GM18507 (cell line): ENCODE results near the gene MAP4K4.
"Not testable (repeated sequence)": the region's sequence is repeated elsewhere in the genome, so short reads cannot be mapped to it uniquely, and the experiment has no call there.

Experiments used
- DNase-seq: peaks from one replicate; pipeline ENCODE4 v3.0.0; 2011; ENCODE audit warnings: low read depth; ENCODE audit not compliant: insufficient read length; ENCODE audit errors: extremely low spot score
- FAIRE-seq: peaks from 2 replicates; lab custom pipeline; 2011; peaks lifted over from hg19 to GRCh38; lab: Jason Lieb, UNC

The MAP4K4 gene

DNA sequence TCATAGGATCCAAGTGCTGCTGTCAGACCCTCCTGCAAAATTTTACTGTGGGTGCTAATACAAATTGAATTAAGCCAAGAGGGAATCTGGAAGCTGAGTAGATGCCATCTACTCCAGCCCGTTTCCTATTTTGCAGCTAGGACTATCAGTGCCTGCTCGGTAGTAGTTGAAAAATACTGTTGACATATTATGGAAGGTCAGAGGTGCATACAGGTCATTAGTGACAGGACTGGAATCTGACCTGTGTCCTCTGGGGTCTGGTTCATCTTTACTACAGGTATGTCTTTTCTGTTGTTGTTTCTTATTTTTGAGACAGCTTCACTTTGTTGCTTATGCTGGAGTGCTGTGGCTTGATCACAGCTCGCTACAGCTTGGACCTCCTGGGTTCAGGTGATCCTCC, 58.8 kb downstream of the MAP4K4 start:
- FAIRE-seq (no peak), DNase-seq (no peak)

DNA sequence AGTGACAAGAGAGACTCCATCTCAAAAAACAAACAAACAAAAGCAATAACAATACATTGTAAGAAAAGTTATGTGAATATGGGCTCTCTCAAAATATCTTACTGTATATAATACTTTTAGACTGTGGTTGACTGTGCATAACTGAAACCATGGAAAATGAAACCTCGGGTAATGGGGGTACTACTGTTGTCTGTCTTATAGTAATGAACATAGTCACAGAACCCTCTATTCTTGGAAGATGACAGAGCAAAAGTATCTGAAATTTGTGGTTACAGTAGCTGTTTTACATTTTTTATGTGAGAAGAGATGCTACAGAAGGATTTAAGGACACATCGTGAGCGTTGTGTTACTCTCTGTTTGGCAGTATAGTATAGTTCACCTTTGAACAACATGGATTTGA, 60.5 kb downstream of the MAP4K4 start:
- FAIRE-seq: no peak
- no peak for DNase-seq

GRCh38 chr2:101759162-101759561, 61.7 kb downstream of the MAP4K4 start:
- FAIRE-seq (no peak), DNase-seq (no peak)

DNA sequence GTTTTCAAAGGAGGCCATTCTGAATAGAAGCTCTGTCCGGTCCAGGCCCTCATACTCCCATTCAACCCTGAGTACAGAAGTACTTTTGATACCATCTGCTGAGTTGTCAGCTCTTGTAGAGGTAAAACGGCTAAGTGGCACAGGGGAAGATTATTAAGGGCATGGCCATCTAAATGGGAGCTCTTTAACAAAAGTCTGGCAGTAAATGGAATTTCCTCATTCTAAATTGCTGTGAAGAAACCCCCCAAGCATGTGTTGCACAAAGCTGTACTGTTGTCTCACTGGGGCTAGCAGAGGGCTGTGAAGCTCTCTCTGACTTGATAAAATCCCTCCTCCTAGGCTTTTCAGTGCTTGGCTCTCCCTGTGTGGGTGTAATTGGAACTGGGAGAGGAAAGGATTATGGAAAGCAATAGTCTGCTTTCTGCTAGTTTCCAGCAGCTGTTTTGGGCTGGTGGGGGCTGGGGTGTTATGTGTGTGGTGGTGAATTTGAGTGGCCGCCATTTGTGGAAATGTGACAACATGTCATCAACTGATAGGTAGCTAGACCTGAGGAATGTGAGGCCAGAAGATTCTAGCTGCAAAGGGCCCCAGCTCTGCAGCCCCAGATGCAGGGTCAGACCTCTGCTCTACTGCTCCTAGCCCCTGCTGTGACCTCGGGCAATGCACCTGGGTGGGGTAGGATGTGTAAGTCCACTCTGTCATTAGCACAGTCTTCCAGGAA, 65.1 kb downstream of the MAP4K4 start:
- FAIRE-seq (no peak), DNase-seq (no peak)

DNA sequence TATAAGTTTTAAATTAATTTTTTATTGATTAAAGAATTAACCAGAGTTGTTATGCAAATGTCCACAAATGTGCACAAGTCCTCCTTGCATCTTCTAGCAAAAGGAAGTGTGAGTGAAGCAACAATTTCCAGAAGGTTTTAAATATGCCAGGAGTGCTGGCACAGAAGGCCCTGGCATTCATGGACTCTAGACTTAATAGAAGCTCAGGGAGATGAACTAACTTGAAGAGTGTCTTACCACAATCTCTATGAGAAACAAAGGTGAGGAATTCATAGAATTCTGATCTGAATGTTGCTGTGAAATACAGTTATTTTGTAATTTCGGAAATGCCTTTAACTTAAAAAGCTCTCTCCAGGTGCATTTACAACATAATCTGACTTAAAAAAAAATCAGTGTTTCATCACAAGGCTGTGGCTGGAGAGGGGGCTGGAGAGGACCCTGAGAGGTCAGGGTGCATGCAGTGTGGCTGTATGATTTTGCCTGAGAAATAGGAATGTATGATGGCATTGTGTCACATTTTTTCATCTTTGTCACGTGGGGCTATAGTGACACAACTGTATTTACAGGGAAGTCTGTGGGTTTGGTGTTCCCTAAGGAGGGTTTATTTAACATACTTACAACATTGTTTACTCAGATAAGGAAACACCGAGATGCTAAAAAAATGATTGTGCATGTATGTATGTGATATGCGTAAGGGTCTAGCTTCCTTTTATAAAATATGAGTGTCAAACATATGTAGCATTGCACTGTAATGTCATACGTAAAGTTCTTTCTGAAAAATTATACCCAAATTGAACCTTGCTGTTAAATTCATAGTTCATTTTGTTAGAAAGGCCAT, 66.2 kb downstream of the MAP4K4 start:
- DNase-seq (no peak), FAIRE-seq (no peak)

DNA sequence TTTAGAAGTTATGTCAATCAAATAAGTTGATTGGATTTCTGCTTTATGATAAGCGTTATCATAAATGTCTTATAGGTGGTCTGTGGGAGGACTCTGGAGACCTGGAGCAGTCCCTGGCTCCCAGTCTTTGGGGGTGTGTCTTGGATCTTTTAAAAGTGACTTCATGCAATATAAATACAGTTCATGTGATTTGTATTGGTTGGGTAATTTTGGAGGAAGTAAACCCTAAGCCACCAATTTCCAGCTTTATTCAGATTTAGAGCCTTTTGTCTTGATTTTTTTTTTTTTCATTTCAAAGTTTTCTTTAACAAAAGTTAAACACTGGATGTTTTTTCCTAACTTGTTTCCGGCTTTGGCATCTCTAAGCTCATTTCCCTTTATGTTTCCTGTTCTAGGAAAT, 68.8 kb downstream of the MAP4K4 start:
- FAIRE-seq: no peak
- DNase-seq: no peak

DNA sequence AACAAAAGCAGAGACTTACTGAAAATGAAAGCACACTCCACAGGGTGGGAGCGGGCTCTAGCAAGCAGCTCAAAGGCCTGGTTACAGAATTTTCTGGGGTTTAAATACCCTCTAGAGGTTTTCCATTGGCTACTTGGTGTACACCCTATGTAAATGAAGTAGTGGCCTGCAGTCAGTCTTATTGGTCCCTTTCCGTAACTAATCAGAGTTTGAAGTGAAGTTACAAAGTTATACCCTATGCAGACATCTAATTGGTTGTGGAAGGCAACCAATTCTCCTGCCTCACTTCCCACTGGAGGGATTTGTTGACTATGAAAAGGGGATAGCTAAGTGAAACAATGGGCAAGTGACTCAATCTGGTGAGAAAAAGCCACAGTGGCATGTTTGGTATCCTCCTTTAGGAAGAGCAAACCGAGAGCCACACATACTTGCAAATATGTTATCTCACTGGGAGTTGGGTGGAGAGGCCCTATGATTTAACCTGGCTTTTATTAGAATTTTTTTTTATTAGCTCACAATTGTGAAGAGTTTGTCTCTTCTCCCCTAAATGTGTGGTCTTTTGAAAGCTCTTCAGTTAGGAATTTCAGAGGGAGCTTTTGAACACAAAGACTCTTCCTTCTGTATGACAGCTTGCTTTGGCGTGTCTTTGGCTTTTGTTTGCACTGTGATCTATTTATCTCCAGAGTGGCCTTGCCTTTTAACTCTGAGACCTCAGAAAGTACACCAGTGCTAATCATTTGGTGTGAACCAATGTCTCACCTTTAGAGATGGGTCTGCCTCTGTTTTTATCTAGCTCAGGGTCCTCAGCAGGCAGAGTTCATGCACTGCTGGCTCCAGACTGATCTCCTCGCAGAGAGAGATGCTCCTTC, 69.6 kb downstream of the MAP4K4 start:
- no peak for DNase-seq
- no peak for FAIRE-seq

DNA sequence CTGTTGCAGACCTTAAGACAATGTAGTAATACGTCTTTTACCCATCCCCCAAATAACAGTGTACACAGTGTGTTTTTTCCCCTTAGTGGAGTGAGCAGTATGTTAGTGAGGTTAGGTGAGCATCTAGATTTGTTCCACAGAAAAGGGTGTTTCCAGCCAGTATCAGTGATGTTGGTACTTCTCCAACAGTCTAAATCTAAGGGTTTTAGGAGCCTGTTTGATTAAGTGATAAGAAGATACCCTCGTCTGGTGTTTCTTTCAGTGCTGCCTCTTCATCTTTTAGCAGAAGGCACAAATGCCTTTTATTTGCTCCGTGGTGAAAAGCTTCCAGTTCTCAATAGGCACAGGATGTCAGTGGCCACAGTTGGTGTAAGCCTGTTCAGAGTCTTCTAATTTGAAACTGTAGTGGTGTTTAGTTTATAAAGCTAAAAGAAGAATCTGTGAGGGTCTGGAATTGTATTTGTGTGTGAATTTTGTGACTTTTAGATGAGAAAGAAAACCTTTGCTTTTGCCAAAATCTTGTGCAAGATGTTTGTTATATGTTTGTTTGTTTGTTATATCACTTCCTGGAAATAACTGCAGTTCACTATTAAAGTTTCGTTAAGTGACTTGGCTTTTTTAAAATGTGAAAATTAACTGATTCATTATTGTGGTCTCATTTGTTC, 71.2 kb downstream of the MAP4K4 start:
- FAIRE-seq (no peak), DNase-seq (no peak)

GRCh38 chr2:101769726-101770125, 72.2 kb downstream of the MAP4K4 start:
- not testable (repeated sequence) for FAIRE-seq, DNase-seq

GRCh38 chr2:101770726-101771125, 73.2 kb downstream of the MAP4K4 start:
- peak; percentile 63 for FAIRE-seq
- DNase-seq: peak; percentile 22

GRCh38 chr2:101771227-101771902, 73.9 kb downstream of the MAP4K4 start:
- FAIRE-seq (no peak), DNase-seq (no peak)

GRCh38 chr2:101771910-101772321, 74.4 kb downstream of the MAP4K4 start:
- FAIRE-seq (no peak), DNase-seq (no peak)

DNA sequence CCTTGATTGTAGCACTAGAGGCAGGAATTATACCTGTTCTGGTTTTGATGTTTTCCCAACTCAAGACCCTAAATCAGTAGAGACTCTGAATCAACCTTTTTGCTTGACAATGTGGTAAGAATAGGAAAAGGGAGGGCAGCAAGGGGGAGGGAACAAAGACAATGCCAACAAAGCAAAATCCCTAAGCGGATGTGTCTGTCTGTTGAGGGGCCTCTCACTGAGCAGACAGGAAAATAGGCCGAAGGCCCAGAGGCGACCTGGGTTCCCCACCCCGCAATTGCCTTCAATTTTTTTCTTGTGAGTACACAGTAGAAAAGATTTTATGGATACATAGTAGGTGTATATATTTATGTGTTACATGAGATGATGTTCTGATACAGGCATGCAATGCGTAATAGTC, 75.6 kb downstream of the MAP4K4 start:
- no peak for DNase-seq
- FAIRE-seq: no peak

DNA sequence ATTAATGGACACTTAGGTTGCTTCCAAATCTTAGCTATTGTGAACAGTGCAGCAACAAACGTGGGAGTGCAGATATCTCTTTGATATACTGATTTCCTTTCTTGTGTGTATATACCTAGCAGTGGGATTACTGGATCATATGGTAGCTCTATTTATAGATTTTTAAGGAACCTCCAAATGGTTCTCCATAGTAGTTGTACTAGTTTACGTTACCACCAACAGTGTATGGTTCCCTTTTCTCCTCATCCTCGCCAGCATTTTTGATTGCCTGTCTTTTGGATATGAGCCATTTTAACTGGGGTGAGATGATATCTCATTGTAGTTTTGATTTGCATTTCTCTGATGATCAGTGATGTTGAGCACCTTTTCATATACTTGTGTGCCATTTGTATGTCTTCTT, 76.5 kb downstream of the MAP4K4 start:
- DNase-seq, FAIRE-seq: not testable (repeated sequence)

- DNase-seq (no peak), FAIRE-seq (no peak)
Observed at GRCh38 chr2:101775092-101775491, 77.6 kb downstream of the MAP4K4 start.

DNA sequence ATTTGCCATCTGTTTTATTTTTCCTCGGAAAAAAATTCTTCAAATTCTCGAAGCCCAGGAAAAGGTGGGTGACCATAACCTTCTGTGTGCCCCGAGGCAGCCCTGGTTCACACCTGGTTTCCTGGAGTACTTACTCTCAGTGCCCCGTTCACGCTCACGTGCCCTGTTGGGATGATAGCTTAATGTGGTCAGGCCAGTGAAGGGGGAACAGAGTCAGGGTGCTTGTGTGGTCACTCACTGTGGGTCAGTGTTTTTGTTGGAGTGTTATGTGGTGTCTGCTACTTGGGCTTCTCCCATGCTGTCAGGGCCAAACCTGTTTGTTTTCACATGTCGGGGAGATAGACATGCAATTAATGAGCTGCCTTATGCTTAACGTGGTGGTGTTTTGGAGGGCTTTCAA, 78.1 kb downstream of the MAP4K4 start:
- DNase-seq: no peak
- FAIRE-seq: no peak

DNA sequence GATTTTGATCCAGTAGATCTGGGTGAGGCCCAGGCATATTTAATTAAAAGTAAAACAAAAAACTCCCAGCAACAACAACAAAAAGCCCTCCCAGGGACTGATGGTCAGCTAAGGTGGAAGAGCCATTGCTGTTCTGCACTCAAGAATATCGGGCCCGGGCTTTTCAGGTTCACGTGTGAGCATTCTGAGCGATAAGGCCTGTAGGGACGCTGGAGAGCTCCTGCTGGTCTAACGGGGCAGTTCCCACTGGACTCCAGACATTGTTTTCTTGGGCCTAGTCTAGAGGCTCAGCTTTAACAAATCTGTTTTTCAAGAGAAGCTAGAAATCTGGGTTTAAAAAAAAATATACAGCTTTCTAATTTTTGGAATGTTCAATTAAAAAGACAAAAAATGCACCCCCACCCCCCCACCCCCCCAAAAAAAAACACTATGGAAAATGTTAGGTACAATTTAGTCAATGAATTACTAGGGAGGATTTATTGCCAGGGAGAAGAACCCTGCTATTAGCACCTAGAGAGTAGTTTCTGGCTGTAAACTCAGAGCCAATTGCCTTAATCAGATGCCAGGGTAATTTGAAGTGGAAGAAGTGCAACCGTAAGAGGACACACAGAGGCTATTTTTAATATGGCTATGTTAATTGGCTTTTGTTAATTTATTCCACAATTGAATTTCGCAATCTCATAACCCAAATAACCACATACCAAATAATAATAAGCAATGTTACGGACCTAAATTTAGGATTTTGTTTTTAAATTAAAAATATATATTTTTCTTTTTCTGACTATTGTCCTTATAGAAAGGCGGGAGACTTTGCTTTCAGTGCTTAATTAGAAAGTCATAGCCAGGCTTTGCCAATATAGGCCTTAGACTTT, 78.9 kb downstream of the MAP4K4 start:
- FAIRE-seq: no peak

DNA sequence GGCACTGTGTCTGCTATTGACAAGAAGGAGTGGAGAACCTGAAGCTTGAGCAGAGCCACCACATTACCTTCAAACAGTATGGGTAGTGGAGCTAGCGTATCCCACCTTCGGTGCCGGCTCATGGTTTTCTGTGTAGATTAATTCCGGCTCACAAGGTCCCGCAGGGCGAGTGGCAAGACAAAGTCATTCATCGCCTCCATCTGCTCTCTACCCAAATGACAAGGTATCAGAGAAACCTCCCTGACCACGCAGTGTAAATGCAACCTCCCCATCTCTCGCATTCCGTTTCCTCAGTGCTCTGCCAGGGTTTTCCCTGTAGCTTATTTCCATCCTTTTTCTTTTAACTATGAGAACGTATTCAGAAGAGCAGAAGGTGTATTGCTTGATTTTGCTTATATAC, 79.8 kb downstream of the MAP4K4 start:
- FAIRE-seq: no peak

More for the DNA sequence above, 78.9 kb downstream of the MAP4K4 start:
- DNase-seq: no peak

More for the DNA sequence above, 79.8 kb downstream of the MAP4K4 start:
- no peak for DNase-seq
